ENCODE data around the gene PTPRE. TPM values are rescaled to one million over a fixed set of nuclear protein-coding genes. Genes with fewer than 3 reads are reported as not detected.

PTPRE gene
- total RNA-seq, 1 donor from 2014 or later, result 13.8 TPM

DNA sequence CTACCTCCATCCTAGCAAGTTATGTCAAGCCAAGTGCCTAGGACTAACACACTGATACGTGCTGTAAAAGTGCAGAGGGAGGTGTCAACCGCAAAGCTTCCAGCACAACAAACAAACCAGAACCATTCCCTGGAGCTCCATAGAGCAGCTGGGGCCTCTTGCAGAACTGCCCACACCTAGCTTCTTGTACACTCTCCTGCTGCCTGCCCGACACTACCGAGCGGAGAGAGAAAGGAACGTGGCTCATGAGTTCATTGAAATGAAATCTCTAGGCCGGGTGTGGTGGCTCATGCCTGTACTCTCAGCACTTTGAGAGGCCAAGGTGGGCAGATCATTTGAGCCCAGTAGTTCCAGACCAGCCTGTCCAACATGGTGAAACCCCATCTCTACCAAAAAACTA, 145.8 kb downstream of the PTPRE start:
- no peaks in the 10 kb centered on the region for H3K27me3 ChIP-seq (ENCODE audit: low read depth)
- peaks cover 49% of the 10 kb centered on the region for H3K36me3 ChIP-seq
- no peak overlapping the region for H3K27ac ChIP-seq (replicated peaks)
- H3K9me3 ChIP-seq (replicated peaks), result no peaks in the 10 kb centered on the region
- no peak for DNase-seq
- intact Hi-C loops (cut with micrococcal nuclease), result no loop called here
- H3K4me1 ChIP-seq, result peaks cover 30% of the 10 kb centered on the region
- no peak for TF ChIP-seq CTCF (IDR thresholded peaks at IDR 0.05; ENCODE audit: borderline replicate concordance)
- H3K4me3 ChIP-seq, result no peak overlapping the region

DNA sequence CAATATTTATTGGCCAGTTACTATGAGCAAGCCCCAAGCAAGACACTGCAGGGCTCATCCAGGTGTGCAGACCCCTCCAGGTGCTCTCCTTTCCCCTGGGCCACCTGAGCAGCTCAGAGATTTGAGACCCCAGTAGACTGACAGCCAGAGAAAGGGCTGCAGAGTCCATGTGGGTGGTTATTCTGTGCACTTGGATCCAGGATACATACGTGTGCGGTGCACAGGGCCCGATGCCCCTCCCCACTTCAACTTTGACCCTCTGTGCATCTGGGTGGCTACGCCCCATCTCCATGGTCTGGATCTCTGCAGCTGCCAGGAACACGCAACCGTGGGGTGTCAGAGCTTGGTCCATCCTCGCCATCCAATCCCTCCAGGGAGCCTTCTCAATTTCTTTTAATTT, 146.5 kb downstream of the PTPRE start:
- Histone ChIP-seq H3K9me3 (replicated peaks) (no peaks in the 10 kb centered on the region), H3K27me3 (ENCODE audit: low read depth) (no peaks in the 10 kb centered on the region), H3K36me3 (peaks cover 49% of the 10 kb centered on the region), H3K4me1 (peaks cover 23% of the 10 kb centered on the region), H3K4me3 (no peak overlapping the region), H3K27ac (replicated peaks) (no peak overlapping the region)
- intact Hi-C loops (cut with micrococcal nuclease), result no loop called here
- no peak for TF ChIP-seq CTCF (IDR thresholded peaks at IDR 0.05; ENCODE audit: borderline replicate concordance)
- DNase-seq, result no peak

GRCh38 chr10:128054163-128054970, 147.5 kb downstream of the PTPRE start:
- intact Hi-C loops (cut with micrococcal nuclease), result no loop called here
- H3K27ac ChIP-seq (replicated peaks), result no peak overlapping the region
- no peak overlapping the region for H3K4me3 ChIP-seq
- H3K36me3 ChIP-seq, result peaks cover 50% of the 10 kb centered on the region
- no peaks in the 10 kb centered on the region for H3K9me3 ChIP-seq (replicated peaks)
- H3K27me3 ChIP-seq (ENCODE audit: low read depth), result no peaks in the 10 kb centered on the region
- DNase-seq, result no peak
- no peak for TF ChIP-seq CTCF (IDR thresholded peaks at IDR 0.05; ENCODE audit: borderline replicate concordance)
- H3K4me1 ChIP-seq, result peaks cover 16% of the 10 kb centered on the region

- Histone ChIP-seq H3K36me3 (peaks cover 49% of the 10 kb centered on the region), H3K4me3 (no peak overlapping the region), H3K9me3 (replicated peaks) (no peaks in the 10 kb centered on the region), H3K4me1 (peaks cover 15% of the 10 kb centered on the region), H3K27ac (replicated peaks) (no peak overlapping the region), H3K27me3 (ENCODE audit: low read depth) (no peaks in the 10 kb centered on the region)
- intact Hi-C loops (cut with micrococcal nuclease), result no loop called here
- no peak for TF ChIP-seq CTCF (IDR thresholded peaks at IDR 0.05; ENCODE audit: borderline replicate concordance)
- no peak for DNase-seq
Observed at GRCh38 chr10:128055061-128055868, 148.4 kb downstream of the PTPRE start.

- TF ChIP-seq CTCF (IDR thresholded peaks at IDR 0.05; ENCODE audit: borderline replicate concordance), result no peak
- H3K36me3 ChIP-seq, result peaks cover 51% of the 10 kb centered on the region
- H3K9me3 ChIP-seq (replicated peaks), result no peaks in the 10 kb centered on the region
- DNase-seq, result no peak
- no peaks in the 10 kb centered on the region for H3K27me3 ChIP-seq (ENCODE audit: low read depth)
- intact Hi-C loops (cut with micrococcal nuclease), result no loop called here
- no peak overlapping the region for H3K27ac ChIP-seq (replicated peaks)
- H3K4me3 ChIP-seq, result no peak overlapping the region
- peaks cover 9% of the 10 kb centered on the region for H3K4me1 ChIP-seq
Observed at GRCh38 chr10:128056303-128057050, 149.6 kb downstream of the PTPRE start.
